Measurements from ENCODE around the gene AKR1B15. TPM values are rescaled to one million over a fixed set of nuclear protein-coding genes. Genes with fewer than 3 reads are reported as not detected.

The AKR1B15 gene
- total RNA-seq = 1 to 10 TPM in 1 of 2 donors, not detected in 1; 1.0 TPM

- 83% methylated on average over 14 of the region's 14 CpGs for WGBS
- Histone ChIP-seq H3K36me3 (no peaks in the 10 kb centered on the region), H3K9me3 (no peaks in the 10 kb centered on the region), H3K4me3 (no peak within 1 kb of the TSS), H3K4me1 (replicated peaks) (no peaks in the 10 kb centered on the region), H3K27ac (no peak within 1 kb of the TSS), H3K27me3 (replicated peaks; ENCODE audit: insufficient read depth) (no peaks in the 10 kb centered on the region)
- intact Hi-C loops (cut with DNase I) = loop anchor here (5.0 kb wide), 1 partner anchor 37 kb away; no protein-coding TSS in a partner anchor
- DNase-seq (ENCODE audit: low spot score) = no peak
- TF ChIP-seq POLR2AphosphoS5 (IDR thresholded peaks at IDR 0.05) = no peak
- TF ChIP-seq CTCF (IDR thresholded peaks at IDR 0.05) = no peak
- no peak for TF ChIP-seq POLR2A (IDR thresholded peaks at IDR 0.05)
Observed at GRCh38 chr7:134548877-134549276, at the start of gene AKR1B15. Gene AKR1B15, plus strand, starts transcription at chr7:134549110. Its CDS starts 15,510 bp downstream, at chr7:134564620.

- 73% methylated on average over 2 of the region's 2 CpGs for WGBS
Observed at GRCh38 chr7:134500406-134500805, 48.5 kb upstream of the AKR1B15 start.

GRCh38 chr7:134500982-134501381 lies 47.9 kb upstream of the AKR1B15 start:
- no peak for TF ChIP-seq POLR2AphosphoS5 (IDR thresholded peaks at IDR 0.05)
- no peak for TF ChIP-seq CTCF (IDR thresholded peaks at IDR 0.05)
- no peak for TF ChIP-seq POLR2A (IDR thresholded peaks at IDR 0.05)
- WGBS = 67% methylated on average over 5 of the region's 5 CpGs

More at GRCh38 chr7:134500406-134500805, 48.5 kb upstream of the AKR1B15 start:
- Histone ChIP-seq H3K36me3 (no peaks in the 10 kb centered on the region), H3K4me3 (no peak overlapping the region), H3K27me3 (replicated peaks; ENCODE audit: insufficient read depth) (no peaks in the 10 kb centered on the region), H3K27ac (no peak overlapping the region), H3K9me3 (no peaks in the 10 kb centered on the region), H3K4me1 (replicated peaks) (no peaks in the 10 kb centered on the region)
- DNase-seq (ENCODE audit: low spot score) = no peak
- intact Hi-C loops (cut with DNase I) = no loop called here
- no peak for TF ChIP-seq CTCF (IDR thresholded peaks at IDR 0.05)
- no peak for TF ChIP-seq POLR2AphosphoS5 (IDR thresholded peaks at IDR 0.05)
- no peak for TF ChIP-seq POLR2A (IDR thresholded peaks at IDR 0.05)

GRCh38 chr7:134502463-134503371 lies 46.2 kb upstream of the AKR1B15 start:
- 67% methylated on average over 3 of the region's 3 CpGs for WGBS
- Histone ChIP-seq H3K36me3 (no peaks in the 10 kb centered on the region), H3K9me3 (no peaks in the 10 kb centered on the region), H3K4me1 (replicated peaks) (no peaks in the 10 kb centered on the region), H3K27ac (no peak overlapping the region), H3K27me3 (replicated peaks; ENCODE audit: insufficient read depth) (no peaks in the 10 kb centered on the region), H3K4me3 (no peak overlapping the region)
- TF ChIP-seq POLR2A (IDR thresholded peaks at IDR 0.05) = no peak
- no peak for TF ChIP-seq POLR2AphosphoS5 (IDR thresholded peaks at IDR 0.05)
- no peak for TF ChIP-seq CTCF (IDR thresholded peaks at IDR 0.05)
- no peak for DNase-seq (ENCODE audit: low spot score)
- intact Hi-C loops (cut with DNase I) = no loop called here

More at GRCh38 chr7:134500982-134501381, 47.9 kb upstream of the AKR1B15 start:
- Histone ChIP-seq H3K4me1 (replicated peaks) (no peaks in the 10 kb centered on the region), H3K4me3 (no peak overlapping the region), H3K27me3 (replicated peaks; ENCODE audit: insufficient read depth) (no peaks in the 10 kb centered on the region), H3K9me3 (no peaks in the 10 kb centered on the region), H3K27ac (no peak overlapping the region), H3K36me3 (no peaks in the 10 kb centered on the region)
- DNase-seq (ENCODE audit: low spot score) = no peak
- intact Hi-C loops (cut with DNase I) = no loop called here
